CD14-positive monocyte (primary cell): ENCODE measurements around the gene RNF220. TPM values are rescaled to one million over a fixed set of nuclear protein-coding genes. Genes with fewer than 3 reads are reported as not detected.

ENCODE experiments used
- DNase-seq, 3 donors: peaks; one replicate each; pipeline ENCODE4 v3.0.0-alpha.2; 2011 to 2022
- H2AFZ ChIP-seq: 2 replicates; pipeline ENCODE4 v1.6.0; 2012; ENCODE audit warnings: mild to moderate bottlenecking, low read depth, low read length, inconsistent platforms; ENCODE audit not compliant: insufficient read depth, poor library complexity, severe bottlenecking
- H3K27ac ChIP-seq, 2 donors: 1 replicate in 1 of 2; 2 replicates in 1 of 2; pipeline ENCODE4 v1.5.1; 2012 to 2013; ENCODE audit warnings: low read length in 2 of 2, control low read depth in 1 of 2, inconsistent platforms in 1 of 2, low read depth in 1 of 2, mild to moderate bottlenecking in 1 of 2
- H3K27me3 ChIP-seq, 2 donors: one replicate each; pipeline versions ENCODE4 v1.6.0 to v1.6.1; 2011 to 2013; ENCODE audit warnings: low read length in 2 of 2; ENCODE audit not compliant: control insufficient read depth in 2 of 2, insufficient read depth in 2 of 2
- H3K36me3 ChIP-seq, 2 donors: replicated peaks in 1 of 2; 1 replicate in 1 of 2; 2 replicates in 1 of 2; pipeline versions ENCODE4 v1.5.1 to v1.6.1; 2012 to 2013; ENCODE audit warnings: low read length in 2 of 2, control low read depth in 1 of 2, inconsistent platforms in 1 of 2, mild to moderate bottlenecking in 1 of 2; ENCODE audit not compliant: insufficient read depth in 2 of 2, control insufficient read depth in 1 of 2
- H3K4me1 ChIP-seq, 2 donors: 1 replicate in 1 of 2; 2 replicates in 1 of 2; pipeline versions ENCODE4 v1.5.1 to v1.6.1; 2012 to 2013; ENCODE audit warnings: low read length in 2 of 2, control low read depth in 1 of 2, inconsistent platforms in 1 of 2, mild to moderate bottlenecking in 1 of 2, moderate library complexity in 1 of 2; ENCODE audit not compliant: insufficient read depth in 2 of 2, control insufficient read depth in 1 of 2
- H3K4me2 ChIP-seq: replicated peaks from 2 replicates; pipeline ENCODE3; 2012; ENCODE audit warnings: low read length, moderate library complexity, mild to moderate bottlenecking; ENCODE audit not compliant: poor library complexity, severe bottlenecking; ENCODE audit errors: extremely low read depth
- H3K4me3 ChIP-seq, 3 experiments: fragments of 200-600 bp in 1 of 3; sonication (generic) in 1 of 3; replicated peaks in 1 of 3; 1 replicate in 2 of 3; 2 replicates in 1 of 3; pipeline ENCODE4 v1.5.1; 2011 to 2013; ENCODE audit warnings: low read length in 3 of 3, mild to moderate bottlenecking in 3 of 3, control low read depth in 2 of 3, low read depth in 2 of 3, inconsistent platforms in 1 of 3, moderate library complexity in 1 of 3
- H3K79me2 ChIP-seq: 2 replicates; pipeline ENCODE4 v1.6.0; 2012; ENCODE audit warnings: mild to moderate bottlenecking, control low read depth, inconsistent platforms, low read length, moderate library complexity; ENCODE audit not compliant: insufficient read depth
- H3K9ac ChIP-seq: 2 replicates; pipeline ENCODE4 v1.6.0; 2017; ENCODE audit warnings: low read length, mild to moderate bottlenecking; ENCODE audit not compliant: insufficient read depth, poor library complexity, severe bottlenecking
- H3K9me3 ChIP-seq, 2 donors: replicated peaks in 1 of 2; 1 replicate in 1 of 2; 2 replicates in 1 of 2; pipeline versions ENCODE4 v1.5.1 to v1.6.1; 2012 to 2013; ENCODE audit warnings: low read length in 2 of 2, control low read depth in 1 of 2; ENCODE audit not compliant: control insufficient read depth in 1 of 2, insufficient read depth in 1 of 2
- H4K20me1 ChIP-seq: 2 replicates; pipeline ENCODE4 v1.6.0; 2012; ENCODE audit warnings: mild to moderate bottlenecking, low read length, control low read depth, moderate library complexity; ENCODE audit not compliant: insufficient read depth
- H3K27ac Mint-ChIP-seq, 7 donors: one replicate each; pipeline ENCODE4 v1.8.0; 2020; ENCODE audit warnings: mild to moderate bottlenecking in 7 of 7, mixed read lengths in 7 of 7, moderate library complexity in 6 of 7, inconsistent platforms in 2 of 7
- H3K27me3 Mint-ChIP-seq, 3 donors: one replicate each; pipeline ENCODE4 v1.8.0; 2021 to 2022; ENCODE audit warnings: low read depth in 3 of 3, mild to moderate bottlenecking in 3 of 3, mixed read lengths in 3 of 3, moderate library complexity in 3 of 3, inconsistent platforms in 1 of 3
- H3K36me3 Mint-ChIP-seq, 2 donors: one replicate each; pipeline ENCODE4 v1.8.0; 2020; ENCODE audit warnings: mixed read lengths in 2 of 2, inconsistent platforms in 1 of 2, mild to moderate bottlenecking in 1 of 2
- H3K4me1 Mint-ChIP-seq: one replicate; pipeline ENCODE4 v1.8.0; 2020; ENCODE audit warnings: mild to moderate bottlenecking, mixed read lengths
- H3K4me3 Mint-ChIP-seq, 2 donors: one replicate each; pipeline ENCODE4 v1.8.0; 2020; ENCODE audit warnings: mild to moderate bottlenecking in 2 of 2, mixed read lengths in 2 of 2, moderate library complexity in 1 of 2
- H3K9me3 Mint-ChIP-seq, 7 donors: one replicate each; pipeline ENCODE4 v1.8.0; 2020 to 2022; ENCODE audit warnings: mixed read lengths in 7 of 7, mild to moderate bottlenecking in 6 of 7, moderate library complexity in 6 of 7, inconsistent platforms in 2 of 7
- WGBS: methylation state at CpG from one replicate; pipeline ENCODE4 v1.1.5; 2013; ENCODE audit warnings: missing lambda C conversion rate; ENCODE audit not compliant: insufficient coverage; 5-methylcytosine and 5-hydroxymethylcytosine counted together
- intact Hi-C, 2 donors: fragments of 100-400 bp; cut with micrococcal nuclease; formaldehyde crosslinking; loops; one replicate each; pipeline versions ENCODE4 v1.15.0 to v1.15.1; 2023
- polyA plus RNA-seq, 3 donors: library from polyadenylated mRNA; depleted of rRNA in 1 of 3; unstranded in 2 of 3; stranded (reverse) in 1 of 3; fragments of 300-500 nt in 2 of 3; fragments of >200 nt in 1 of 3; fragmentation: Illumina TruSeq in 2 of 3; gene quantifications; 1 replicate in 2 of 3; 2 replicates in 1 of 3; pipeline ENCODE4 v1.2.3, GENCODE V29; 2012 to 2021
- TF ChIP-seq, protein P1 (sequence below): fragments of 200-600 bp; IDR thresholded peaks from one replicate; pipeline ENCODE4 v1.8.0; 2022; ENCODE audit warnings: antibody characterized with exemption, mild to moderate bottlenecking

Gene RNF220
- polyA plus RNA-seq, 3 donors: 39.4 to 133 (median 49.4) TPM

DNA sequence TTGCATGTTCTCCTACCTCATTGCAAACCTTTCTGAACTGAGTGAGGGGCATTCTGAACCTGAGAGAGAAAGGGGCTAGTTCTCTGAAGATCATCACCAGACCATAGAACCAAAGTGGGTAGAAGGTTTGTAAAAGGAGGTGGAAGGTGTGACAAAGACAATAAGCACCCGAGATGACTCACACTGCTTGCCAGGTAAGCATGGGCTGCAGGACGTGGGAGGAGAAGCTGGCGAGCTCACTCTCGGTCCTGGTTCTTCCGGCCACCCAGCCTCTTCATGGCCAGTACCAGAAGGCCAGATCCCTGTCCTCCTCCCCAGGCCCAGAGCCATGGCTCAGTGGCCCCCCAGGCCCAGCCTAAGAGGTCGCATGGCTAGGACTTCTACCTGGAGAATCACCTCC is 140.9 kb downstream of the RNF220 start:
- Histone ChIP-seq H3K79me2 (no peaks in the 10 kb centered on the region), H3K36me3 (no peaks in the 10 kb centered on the region), H3K4me1 (peaks cover 18 to 26% of the 10 kb centered on the region in 2 donors), H3K4me3 (no peak overlapping the region), H3K27me3 (no peaks in the 10 kb centered on the region), H3K4me2 (no peak overlapping the region), H3K9me3 (no peaks in the 10 kb centered on the region), H3K27ac (no peak overlapping the region), H3K9ac (no peak overlapping the region), H4K20me1 (no peaks in the 10 kb centered on the region), H2AFZ (no peak overlapping the region)
- intact Hi-C loops: no loop called here
- 97% methylated on average over 5 of the region's 6 CpGs for WGBS
- DNase-seq: no peak
- Mint-ChIP-seq H3K36me3 (no peaks in the 10 kb centered on the region), H3K27me3 (peaks cover 0 to 6% (median 0%) of the 10 kb centered on the region in 3 donors), H3K4me3 (no peak overlapping the region), H3K27ac (no peak overlapping the region), H3K4me1 (peaks cover 22% of the 10 kb centered on the region), H3K9me3 (no peaks in the 10 kb centered on the region)
- TF ChIP-seq, protein P1, sequence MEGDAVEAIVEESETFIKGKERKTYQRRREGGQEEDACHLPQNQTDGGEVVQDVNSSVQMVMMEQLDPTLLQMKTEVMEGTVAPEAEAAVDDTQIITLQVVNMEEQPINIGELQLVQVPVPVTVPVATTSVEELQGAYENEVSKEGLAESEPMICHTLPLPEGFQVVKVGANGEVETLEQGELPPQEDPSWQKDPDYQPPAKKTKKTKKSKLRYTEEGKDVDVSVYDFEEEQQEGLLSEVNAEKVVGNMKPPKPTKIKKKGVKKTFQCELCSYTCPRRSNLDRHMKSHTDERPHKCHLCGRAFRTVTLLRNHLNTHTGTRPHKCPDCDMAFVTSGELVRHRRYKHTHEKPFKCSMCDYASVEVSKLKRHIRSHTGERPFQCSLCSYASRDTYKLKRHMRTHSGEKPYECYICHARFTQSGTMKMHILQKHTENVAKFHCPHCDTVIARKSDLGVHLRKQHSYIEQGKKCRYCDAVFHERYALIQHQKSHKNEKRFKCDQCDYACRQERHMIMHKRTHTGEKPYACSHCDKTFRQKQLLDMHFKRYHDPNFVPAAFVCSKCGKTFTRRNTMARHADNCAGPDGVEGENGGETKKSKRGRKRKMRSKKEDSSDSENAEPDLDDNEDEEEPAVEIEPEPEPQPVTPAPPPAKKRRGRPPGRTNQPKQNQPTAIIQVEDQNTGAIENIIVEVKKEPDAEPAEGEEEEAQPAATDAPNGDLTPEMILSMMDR: no peak

DNA sequence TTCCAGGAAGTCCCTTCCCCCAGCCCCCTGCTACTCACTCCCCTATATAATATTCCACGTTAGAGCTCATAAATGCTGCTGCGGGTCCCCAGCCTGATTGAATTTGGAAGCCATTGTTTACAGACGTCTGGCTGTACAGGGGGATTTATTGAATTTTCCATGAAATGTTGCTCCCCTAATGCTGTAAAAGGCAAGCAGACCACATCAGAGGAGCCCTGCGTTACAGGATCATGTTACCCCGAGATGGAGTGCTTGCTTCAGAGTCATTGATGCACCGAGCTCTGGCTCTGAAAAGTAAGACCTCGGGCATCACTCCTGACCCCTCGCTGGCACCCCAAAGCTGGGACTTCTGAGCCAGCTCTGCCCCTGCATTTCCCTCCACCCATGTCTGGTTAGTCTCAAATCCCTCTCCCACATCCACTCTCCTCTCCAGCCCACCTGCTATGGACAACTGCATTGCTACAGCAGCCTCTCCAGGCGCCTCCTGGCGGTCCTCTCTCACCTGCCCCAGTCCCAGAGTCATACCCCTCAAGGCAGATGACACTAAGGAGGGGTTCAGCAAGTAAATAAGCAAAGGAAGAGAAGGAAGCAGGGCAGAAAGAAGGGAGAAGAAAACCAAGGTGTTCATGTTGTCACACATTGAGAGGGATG is 141.5 kb downstream of the RNF220 start:
- Histone ChIP-seq H2AFZ (no peak overlapping the region), H3K27me3 (no peaks in the 10 kb centered on the region), H3K27ac (no peak overlapping the region), H3K4me3 (no peak overlapping the region), H3K79me2 (no peaks in the 10 kb centered on the region), H3K9ac (no peak overlapping the region), H3K4me1 (peaks cover 18 to 26% of the 10 kb centered on the region in 2 donors), H4K20me1 (no peaks in the 10 kb centered on the region), H3K9me3 (no peaks in the 10 kb centered on the region), H3K36me3 (no peaks in the 10 kb centered on the region), H3K4me2 (no peak overlapping the region)
- DNase-seq: no peak
- H3K36me3 Mint-ChIP-seq: no peaks in the 10 kb centered on the region
- no peaks in the 10 kb centered on the region for H3K9me3 Mint-ChIP-seq
- 98% methylated on average over 7 of the region's 10 CpGs for WGBS
- no peak overlapping the region for H3K27ac Mint-ChIP-seq
- H3K27me3 Mint-ChIP-seq: peaks cover 0 to 6% (median 0%) of the 10 kb centered on the region in 3 donors
- H3K4me3 Mint-ChIP-seq: no peak overlapping the region
- TF ChIP-seq, protein P1: no peak
- peaks cover 22% of the 10 kb centered on the region for H3K4me1 Mint-ChIP-seq
- intact Hi-C loops: no loop called here
